ENCODE data around the gene CHI3L2.

DNA sequence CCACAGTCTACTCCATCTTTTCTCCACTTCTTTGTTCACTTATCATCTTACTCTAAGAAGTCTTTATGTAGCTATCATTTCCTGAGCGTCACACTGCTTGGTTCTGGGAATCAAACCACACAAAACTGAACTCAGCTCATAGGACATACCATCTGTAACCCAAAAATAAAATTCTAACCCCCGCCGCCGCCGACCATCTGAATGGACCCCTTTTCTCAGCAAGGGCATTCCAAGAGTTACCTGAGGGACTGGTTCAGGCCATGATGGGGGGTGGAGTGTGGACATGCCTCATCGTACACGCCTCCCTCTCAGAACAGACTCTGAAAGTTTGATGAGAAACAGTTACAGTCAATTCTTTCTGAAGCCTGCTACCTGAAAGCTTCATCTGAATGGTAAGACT is 12.6 kb upstream of the CHI3L2 start:
- TF ChIP-seq, protein P1, sequence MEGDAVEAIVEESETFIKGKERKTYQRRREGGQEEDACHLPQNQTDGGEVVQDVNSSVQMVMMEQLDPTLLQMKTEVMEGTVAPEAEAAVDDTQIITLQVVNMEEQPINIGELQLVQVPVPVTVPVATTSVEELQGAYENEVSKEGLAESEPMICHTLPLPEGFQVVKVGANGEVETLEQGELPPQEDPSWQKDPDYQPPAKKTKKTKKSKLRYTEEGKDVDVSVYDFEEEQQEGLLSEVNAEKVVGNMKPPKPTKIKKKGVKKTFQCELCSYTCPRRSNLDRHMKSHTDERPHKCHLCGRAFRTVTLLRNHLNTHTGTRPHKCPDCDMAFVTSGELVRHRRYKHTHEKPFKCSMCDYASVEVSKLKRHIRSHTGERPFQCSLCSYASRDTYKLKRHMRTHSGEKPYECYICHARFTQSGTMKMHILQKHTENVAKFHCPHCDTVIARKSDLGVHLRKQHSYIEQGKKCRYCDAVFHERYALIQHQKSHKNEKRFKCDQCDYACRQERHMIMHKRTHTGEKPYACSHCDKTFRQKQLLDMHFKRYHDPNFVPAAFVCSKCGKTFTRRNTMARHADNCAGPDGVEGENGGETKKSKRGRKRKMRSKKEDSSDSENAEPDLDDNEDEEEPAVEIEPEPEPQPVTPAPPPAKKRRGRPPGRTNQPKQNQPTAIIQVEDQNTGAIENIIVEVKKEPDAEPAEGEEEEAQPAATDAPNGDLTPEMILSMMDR (IDR thresholded peaks at IDR 0.05): no peak
- TF ChIP-seq POLR2AphosphoS5 (IDR thresholded peaks at IDR 0.05; ENCODE audit: insufficient read depth in 1 of 2, low read depth in 1 of 2): no peak
- no peak for TF ChIP-seq POLR2A (IDR thresholded peaks at IDR 0.05)
